Left kidney (tissue), 2 donors: Measurements from ENCODE around the gene PCDHGC5. TPM values are rescaled to one million over a fixed set of nuclear protein-coding genes. Genes with fewer than 3 reads are reported as not detected.

Experiments used
- DNase-seq: peaks from one replicate; pipeline ENCODE4 v3.0.0-alpha.2; 2013
- polyA plus RNA-seq: library from polyadenylated mRNA; unstranded; fragments of 120-200 nt; gene quantifications from one replicate; pipeline ENCODE4 v1.2.1, GENCODE V29; 2013; ENCODE audit not compliant: insufficient read length

PCDHGC5 gene
- polyA plus RNA-seq, 1 donor = 0.81 TPM

GRCh38 chr5:141490271-141490670 is 1.4 kb downstream of the PCDHGC5 start:
- DNase-seq = no peak

DNA sequence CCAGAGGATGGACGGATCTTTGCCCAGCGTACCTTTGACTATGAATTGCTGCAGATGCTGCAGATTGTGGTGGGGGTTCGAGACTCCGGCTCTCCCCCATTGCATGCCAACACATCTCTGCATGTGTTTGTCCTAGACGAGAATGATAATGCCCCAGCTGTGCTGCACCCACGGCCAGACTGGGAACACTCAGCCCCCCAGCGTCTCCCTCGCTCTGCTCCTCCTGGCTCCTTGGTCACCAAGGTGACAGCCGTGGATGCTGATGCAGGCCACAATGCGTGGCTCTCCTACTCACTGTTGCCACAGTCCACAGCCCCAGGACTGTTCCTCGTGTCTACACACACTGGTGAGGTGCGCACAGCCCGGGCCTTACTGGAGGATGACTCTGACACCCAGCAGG is 1.9 kb downstream of the PCDHGC5 start:
- no peak for DNase-seq

DNA sequence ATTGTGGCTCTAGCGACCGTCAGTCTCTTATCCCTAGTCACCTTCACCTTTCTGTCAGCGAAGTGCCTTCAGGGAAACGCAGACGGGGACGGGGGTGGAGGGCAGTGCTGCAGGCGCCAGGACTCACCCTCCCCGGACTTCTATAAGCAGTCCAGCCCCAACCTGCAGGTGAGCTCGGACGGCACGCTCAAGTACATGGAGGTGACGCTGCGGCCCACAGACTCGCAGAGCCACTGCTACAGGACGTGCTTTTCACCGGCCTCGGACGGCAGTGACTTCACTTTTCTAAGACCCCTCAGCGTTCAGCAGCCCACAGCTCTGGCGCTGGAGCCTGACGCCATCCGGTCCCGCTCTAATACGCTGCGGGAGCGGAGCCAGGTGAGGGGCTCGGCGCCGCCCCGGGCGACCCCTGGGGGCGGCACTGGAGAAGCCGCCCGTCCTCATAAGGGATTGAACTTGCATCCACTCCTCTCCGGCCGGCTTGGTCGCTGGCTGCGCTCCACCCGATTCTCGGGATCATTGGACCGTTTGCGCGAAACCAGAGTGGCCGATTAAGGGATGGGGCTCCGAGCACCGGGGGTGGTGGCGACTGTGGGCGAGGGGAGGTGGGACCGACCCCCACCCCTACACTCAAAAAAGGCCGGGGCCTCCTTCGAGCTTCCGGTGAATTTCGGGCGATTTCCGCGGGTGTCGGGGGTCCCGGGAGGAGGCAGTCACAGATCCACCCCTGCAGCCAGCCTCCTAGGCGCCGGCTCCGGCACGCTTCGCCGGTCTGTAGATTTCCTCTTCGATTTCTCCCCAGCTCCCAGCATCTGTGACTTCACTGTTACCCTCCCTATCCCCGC is 2.7 kb downstream of the PCDHGC5 start:
- no peak for DNase-seq

DNA sequence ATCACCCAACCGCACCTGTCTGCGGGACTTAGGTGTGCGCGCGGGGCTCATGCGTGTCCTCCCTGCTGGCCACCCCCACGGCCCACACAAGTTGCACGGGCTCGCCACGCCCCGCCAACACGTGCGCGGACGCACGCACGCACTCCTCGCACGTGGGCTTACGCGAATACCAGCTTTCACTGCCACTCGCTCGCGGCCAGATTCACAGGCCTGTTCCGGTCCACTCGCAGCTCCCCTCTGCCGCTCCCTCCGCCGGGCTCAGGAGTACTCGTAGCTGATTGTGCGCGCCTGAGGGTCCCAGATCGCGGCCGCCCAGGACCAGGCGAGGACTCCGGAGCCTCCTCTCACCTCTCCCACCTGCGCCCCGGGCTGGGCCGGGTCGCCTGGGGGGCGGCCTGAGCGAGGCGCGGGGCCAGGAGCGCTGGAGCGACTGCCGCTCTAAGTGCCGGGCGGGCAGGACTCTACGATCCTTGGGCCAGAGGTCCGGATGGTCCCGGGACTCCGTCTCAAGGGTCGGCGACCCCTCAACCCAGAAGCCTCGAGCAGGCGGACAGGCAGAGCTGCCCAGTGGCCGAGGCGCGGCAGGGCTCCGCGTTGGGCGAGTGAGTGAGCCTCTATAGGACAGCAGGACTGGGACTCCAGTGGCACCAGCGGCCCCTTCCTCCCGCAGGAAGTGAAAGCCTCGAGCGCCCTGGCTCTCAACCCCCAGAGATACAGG is 3.4 kb downstream of the PCDHGC5 start:
- DNase-seq = no peak

GRCh38 chr5:141493500-141494422 is 4.9 kb downstream of the PCDHGC5 start:
- DNase-seq = no peak

DNA sequence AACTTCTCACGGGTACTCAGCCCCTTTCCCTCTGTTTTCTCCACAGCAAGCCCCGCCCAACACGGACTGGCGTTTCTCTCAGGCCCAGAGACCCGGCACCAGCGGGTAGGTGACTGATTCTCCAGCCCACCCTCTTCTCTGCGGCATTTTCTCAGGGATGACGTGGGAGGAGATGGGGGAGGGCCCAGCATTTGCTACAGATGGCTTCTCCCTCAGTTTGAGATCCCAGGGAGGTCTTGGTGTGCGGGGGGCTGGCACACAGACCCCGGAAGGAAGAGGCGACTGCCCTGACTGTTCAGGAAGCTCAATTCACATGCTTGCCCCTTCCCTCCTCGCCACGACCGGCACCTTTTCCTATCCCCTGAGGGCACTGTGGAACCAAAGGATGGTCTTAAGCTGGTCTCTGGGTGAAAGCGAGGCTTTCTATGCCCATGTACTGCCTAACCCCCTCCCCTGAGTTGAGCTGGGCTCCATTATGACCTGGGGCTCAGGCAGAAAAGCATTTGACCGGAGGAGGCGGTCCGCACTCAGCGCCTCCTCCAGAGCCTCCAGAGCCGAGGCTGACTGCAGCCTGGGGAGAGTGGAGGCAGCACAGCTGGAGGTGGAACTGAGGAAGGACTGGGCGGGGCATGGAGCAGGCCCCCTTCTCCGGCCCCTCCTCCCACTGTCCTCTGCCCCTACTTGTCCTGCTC is 6.0 kb downstream of the PCDHGC5 start:
- peak; percentile 68 for DNase-seq

DNA sequence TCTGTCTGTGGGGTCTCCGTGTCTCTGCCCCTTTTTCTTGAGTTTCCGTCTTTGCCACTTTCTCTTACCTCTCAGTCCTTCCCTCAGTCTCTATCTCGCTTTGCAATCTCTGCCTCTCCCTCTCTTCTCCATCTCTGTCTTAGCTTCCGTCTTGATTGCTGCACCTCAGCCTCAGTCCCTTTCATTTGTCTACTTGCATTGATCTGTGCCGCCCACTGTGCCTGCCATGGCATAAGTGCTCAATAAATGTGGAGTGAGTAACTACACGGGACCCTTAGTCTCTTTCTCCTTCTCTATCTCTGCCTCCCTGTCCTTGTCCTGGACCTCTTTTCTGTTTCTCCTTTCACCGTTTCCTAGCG is 6.6 kb downstream of the PCDHGC5 start:
- DNase-seq = no peak

- DNase-seq = no peak
These were observed 7.2 kb downstream of the PCDHGC5 start for GRCh38 chr5:141496038-141496437.

GRCh38 chr5:141501761-141502160 is 12.9 kb downstream of the PCDHGC5 start:
- DNase-seq = no peak

DNA sequence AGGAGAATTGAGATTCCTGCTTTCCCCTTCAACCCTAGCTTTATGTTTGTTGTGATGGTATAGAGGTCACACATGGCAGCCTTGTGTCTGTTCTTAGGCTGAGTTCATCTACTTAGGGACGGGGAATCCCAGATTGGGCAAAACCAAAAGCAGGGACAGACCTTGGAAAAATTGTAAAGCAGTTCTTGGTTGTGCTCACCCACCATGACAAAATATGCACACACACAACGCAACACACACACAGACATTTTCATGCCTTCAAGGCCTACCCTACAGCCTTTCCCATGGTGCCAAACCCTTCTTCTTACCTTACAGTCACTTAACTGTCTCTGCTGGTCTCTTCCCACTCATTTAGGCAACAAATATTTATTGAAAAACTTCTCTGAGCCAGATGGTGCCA is 14.8 kb downstream of the PCDHGC5 start:
- no peak for DNase-seq

DNA sequence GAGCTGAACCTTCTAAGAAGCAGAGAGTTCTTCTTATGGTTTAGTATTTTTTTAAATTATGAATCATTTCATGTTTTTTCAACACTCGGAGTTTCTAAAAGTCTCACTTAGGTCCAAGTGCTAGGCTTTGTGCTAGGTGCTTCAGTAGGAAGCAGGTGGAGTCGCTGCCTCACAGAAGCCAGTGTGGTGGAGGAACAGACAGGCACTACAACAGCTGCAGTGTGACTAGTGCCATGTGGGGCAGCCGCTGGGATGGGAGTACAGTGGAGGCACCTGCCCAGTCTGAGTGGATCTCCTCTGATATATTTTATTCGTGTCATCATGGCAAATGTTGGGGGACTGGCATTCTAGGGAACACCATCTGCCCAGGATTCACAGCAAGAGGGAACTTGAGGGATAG is 15.3 kb downstream of the PCDHGC5 start:
- DNase-seq = no peak

GRCh38 chr5:141506381-141507155 is 17.7 kb downstream of the PCDHGC5 start:
- DNase-seq = no peak

- DNase-seq = no peak
These were observed 18.7 kb downstream of the PCDHGC5 start for GRCh38 chr5:141507387-141508091.

DNA sequence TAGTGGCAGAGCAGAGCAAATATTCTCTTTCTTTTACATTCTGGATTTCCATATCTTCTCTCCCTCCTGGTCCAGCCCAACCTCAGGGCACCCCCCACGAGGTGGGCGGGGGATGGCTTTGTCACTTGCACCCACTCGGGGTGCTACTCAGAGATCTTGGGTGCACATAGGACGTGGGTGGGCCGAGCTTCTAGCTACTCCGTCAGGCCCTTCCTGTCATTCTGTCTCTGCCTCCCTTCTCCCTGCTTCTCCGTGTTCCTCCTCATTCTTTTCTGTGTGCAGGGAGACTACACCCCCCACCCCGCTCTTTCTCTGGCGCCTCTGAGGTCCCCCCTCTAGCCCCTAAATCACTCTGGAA is 19.5 kb downstream of the PCDHGC5 start:
- DNase-seq = no peak

GRCh38 chr5:141508798-141509611 is 20.1 kb downstream of the PCDHGC5 start:
- DNase-seq = peak; percentile 89

DNA sequence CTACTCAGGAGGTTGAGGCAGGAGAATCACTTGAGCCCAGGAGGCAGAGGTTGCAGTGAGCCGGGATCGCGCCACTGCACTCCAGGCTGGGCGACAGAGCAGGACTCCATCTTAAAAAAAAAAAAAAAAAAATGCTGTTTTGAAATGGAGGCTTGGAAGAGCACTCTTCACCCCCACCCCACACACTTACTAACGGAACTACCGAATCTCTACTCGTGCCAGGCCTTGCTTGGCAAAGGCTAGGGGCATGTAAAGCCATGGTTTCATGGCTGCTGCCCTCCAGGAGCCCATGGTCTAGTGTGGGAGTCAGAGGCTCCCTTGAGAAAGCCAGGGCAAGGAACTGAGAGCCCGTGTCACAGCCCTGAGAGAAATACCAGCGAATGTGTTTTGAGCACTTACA is 21.3 kb downstream of the PCDHGC5 start:
- DNase-seq = no peak

DNA sequence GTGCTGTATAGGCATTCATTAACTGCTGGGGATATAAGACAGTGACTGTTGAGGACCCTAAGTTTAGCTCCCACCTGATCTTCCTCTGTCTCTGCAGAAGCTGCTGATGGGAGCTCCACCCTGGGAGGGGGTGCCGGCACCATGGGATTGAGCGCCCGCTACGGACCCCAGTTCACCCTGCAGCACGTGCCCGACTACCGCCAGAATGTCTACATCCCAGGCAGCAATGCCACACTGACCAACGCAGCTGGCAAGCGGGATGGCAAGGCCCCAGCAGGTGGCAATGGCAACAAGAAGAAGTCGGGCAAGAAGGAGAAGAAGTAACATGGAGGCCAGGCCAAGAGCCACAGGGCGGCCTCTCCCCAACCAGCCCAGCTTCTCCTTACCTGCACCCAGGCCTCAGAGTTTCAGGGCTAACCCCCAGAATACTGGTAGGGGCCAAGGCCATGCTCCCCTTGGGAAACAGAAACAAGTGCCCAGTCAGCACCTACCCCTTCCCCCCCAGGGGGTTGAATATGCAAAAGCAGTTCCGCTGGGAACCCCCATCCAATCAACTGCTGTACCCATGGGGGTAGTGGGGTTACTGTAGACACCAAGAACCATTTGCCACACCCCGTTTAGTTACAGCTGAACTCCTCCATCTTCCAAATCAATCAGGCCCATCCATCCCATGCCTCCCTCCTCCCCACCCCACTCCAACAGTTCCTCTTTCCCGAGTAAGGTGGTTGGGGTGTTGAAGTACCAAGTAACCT is 22.1 kb downstream of the PCDHGC5 start:
- DNase-seq = no peak

DNA sequence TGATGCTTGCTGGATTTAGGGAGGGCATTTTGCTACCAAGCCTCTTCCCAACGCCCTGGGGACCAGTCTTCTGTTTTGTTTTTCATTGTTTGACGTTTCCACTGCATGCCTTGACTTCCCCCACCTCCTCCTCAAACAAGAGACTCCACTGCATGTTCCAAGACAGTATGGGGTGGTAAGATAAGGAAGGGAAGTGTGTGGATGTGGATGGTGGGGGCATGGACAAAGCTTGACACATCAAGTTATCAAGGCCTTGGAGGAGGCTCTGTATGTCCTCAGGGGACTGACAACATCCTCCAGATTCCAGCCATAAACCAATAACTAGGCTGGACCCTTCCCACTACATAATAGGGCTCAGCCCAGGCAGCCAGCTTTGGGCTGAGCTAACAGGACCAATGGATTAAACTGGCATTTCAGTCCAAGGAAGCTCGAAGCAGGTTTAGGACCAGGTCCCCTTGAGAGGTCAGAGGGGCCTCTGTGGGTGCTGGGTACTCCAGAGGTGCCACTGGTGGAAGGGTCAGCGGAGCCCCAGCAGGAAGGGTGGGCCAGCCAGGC is 23.0 kb downstream of the PCDHGC5 start:
- DNase-seq = no peak
